ENCODE data around the gene ST8SIA5.

ST8SIA5 gene

GRCh38 chr18:46755315-46756024 is 1.4 kb downstream of the ST8SIA5 start:
- ATAC-seq (peak; percentile 26), DNase-seq (no peak)
- H3K4me3 Mint-ChIP-seq, result peak overlapping the region; percentile 50 to 54
- peaks cover 94% of the 10 kb centered on the region for H3K27me3 Mint-ChIP-seq
- peaks cover 41% of the 10 kb centered on the region for H3K4me1 Mint-ChIP-seq
- no peaks in the 10 kb centered on the region for H3K9me3 Mint-ChIP-seq
- no peak overlapping the region for H3K27ac Mint-ChIP-seq

DNA sequence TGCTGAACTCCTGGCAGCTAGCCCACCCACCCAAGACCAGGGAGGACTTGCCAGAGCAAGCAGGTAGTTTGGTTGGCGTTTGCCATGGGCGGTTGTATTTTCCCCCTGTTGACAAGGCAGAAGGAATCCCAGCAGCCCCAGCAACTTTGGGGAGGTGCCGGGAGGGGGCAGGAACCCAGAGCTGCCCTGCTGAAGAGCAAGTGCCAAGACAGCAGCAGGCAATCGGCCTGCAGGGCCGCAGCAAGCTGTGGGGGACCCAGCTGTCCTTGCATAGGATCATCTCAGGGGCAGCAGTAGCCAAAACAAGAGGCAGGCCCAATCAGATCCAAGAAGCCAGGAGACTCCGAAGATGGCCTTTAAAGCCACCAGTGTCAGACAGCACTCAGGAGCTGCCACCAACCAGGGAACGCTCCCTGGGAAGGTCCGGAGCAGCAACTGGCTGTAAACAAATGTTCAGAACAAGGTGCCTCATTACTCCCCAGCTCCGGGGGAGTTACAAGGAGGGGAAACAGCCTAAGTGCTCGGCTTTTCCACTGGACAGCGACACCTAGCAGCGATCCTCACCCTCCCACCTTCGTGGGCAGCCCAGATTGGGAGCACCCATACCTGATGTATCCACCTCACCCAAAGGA is 2.1 kb downstream of the ST8SIA5 start:
- H3K9me3 Mint-ChIP-seq, result no peaks in the 10 kb centered on the region
- H3K27me3 Mint-ChIP-seq, result peaks cover 92% of the 10 kb centered on the region
- H3K4me3 Mint-ChIP-seq, result peak overlapping the region in 1 of 2 donors; percentile 50
- ATAC-seq (no peak), DNase-seq (no peak)
- H3K27ac Mint-ChIP-seq, result no peak overlapping the region
- peaks cover 41% of the 10 kb centered on the region for H3K4me1 Mint-ChIP-seq

GRCh38 chr18:46754188-46754587 is 2.7 kb downstream of the ST8SIA5 start:
- Mint-ChIP-seq H3K27me3 (peaks cover 87% of the 10 kb centered on the region), H3K4me1 (peaks cover 41% of the 10 kb centered on the region), H3K9me3 (no peaks in the 10 kb centered on the region), H3K27ac (no peak overlapping the region), H3K4me3 (no peak overlapping the region)
- DNase-seq (no peak), ATAC-seq (peak; percentile 53)

- H3K4me1 Mint-ChIP-seq, result peaks cover 29% of the 10 kb centered on the region
- no peak overlapping the region for H3K4me3 Mint-ChIP-seq
- no peak overlapping the region for H3K27ac Mint-ChIP-seq
- H3K9me3 Mint-ChIP-seq, result no peaks in the 10 kb centered on the region
- no peak for DNase-seq
- H3K27me3 Mint-ChIP-seq, result peaks cover 73% of the 10 kb centered on the region
- no peak for ATAC-seq
Observed at GRCh38 chr18:46751882-46752281, 5.0 kb downstream of the ST8SIA5 start.

- no peak for DNase-seq
- Mint-ChIP-seq H3K27me3 (peaks cover 73% of the 10 kb centered on the region), H3K27ac (no peak overlapping the region), H3K4me3 (no peak overlapping the region), H3K9me3 (peaks cover 0 to 6% of the 10 kb centered on the region in 2 donors), H3K4me1 (peaks cover 22% of the 10 kb centered on the region)
- no peak for ATAC-seq
Observed at GRCh38 chr18:46750626-46751025, 6.2 kb downstream of the ST8SIA5 start.

DNA sequence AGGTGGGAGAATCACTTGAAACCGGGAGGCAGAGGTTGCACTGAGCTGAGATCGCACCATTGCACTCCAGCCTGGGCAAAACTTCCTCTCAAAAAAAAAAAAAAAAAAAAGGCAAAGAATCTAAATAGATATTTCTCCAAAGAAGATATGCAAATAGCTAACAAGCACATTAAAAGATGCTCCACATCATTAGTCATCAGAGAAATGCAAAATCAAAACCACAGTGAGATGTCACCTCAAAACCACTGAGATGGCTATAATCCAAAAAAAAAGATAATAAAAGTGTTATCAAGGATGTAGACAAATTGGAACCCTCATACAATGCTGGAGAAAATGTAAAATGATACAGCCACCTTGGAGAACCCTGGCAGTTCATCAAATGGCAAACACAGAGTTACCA is 8.4 kb downstream of the ST8SIA5 start:
- peaks cover 0 to 20% of the 10 kb centered on the region in 2 donors for H3K9me3 Mint-ChIP-seq
- no peaks in the 10 kb centered on the region for H3K4me1 Mint-ChIP-seq
- no peak for DNase-seq
- peaks cover 72% of the 10 kb centered on the region for H3K27me3 Mint-ChIP-seq
- no peak for ATAC-seq
- no peak overlapping the region for H3K4me3 Mint-ChIP-seq
- H3K27ac Mint-ChIP-seq, result no peak overlapping the region

GRCh38 chr18:46740046-46740445 is 16.8 kb downstream of the ST8SIA5 start:
- no peak overlapping the region for H3K27ac Mint-ChIP-seq
- no peak for ATAC-seq
- no peak for DNase-seq
- no peak overlapping the region for H3K4me3 Mint-ChIP-seq
- no peaks in the 10 kb centered on the region for H3K4me1 Mint-ChIP-seq
- H3K27me3 Mint-ChIP-seq, result peaks cover 59% of the 10 kb centered on the region
- H3K9me3 Mint-ChIP-seq, result peaks cover 0 to 10% of the 10 kb centered on the region in 2 donors

GRCh38 chr18:46738491-46738890 is 18.4 kb downstream of the ST8SIA5 start:
- H3K9me3 Mint-ChIP-seq, result no peaks in the 10 kb centered on the region
- no peak overlapping the region for H3K4me3 Mint-ChIP-seq
- no peak overlapping the region for H3K27ac Mint-ChIP-seq
- no peak for ATAC-seq
- H3K4me1 Mint-ChIP-seq, result no peaks in the 10 kb centered on the region
- H3K27me3 Mint-ChIP-seq, result peaks cover 45% of the 10 kb centered on the region
- no peak for DNase-seq

- ATAC-seq (no peak), DNase-seq (no peak)
- Mint-ChIP-seq H3K27me3 (peaks cover 33% of the 10 kb centered on the region), H3K27ac (no peak overlapping the region), H3K4me1 (no peaks in the 10 kb centered on the region), H3K9me3 (peaks cover 0 to 1% of the 10 kb centered on the region in 2 donors), H3K4me3 (no peak overlapping the region)
Observed at GRCh38 chr18:46736736-46737135, 20.1 kb downstream of the ST8SIA5 start.

DNA sequence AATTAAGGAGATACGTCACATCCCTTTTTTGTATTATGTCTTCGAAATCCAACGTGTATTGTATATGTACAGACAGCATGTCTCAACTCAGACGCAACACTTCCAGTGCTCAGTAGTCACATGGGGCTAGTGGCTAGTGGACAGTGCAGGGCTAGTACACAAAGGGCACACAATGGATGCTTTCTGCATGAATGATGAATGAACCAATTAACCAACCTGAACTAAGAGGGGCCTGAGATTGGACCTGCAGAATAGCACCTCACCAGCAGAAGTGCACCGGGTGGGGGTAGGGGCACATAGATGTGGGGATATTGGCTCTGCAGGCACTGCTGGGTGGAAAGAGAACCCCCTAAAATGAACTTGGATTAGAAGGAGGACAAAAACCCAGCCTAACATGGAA is 20.7 kb downstream of the ST8SIA5 start:
- H3K27me3 Mint-ChIP-seq, result peaks cover 33% of the 10 kb centered on the region
- ATAC-seq, result no peak
- no peaks in the 10 kb centered on the region for H3K4me1 Mint-ChIP-seq
- H3K27ac Mint-ChIP-seq, result no peak overlapping the region
- no peak for DNase-seq
- no peak overlapping the region for H3K4me3 Mint-ChIP-seq
- H3K9me3 Mint-ChIP-seq, result peaks cover 0 to 7% of the 10 kb centered on the region in 2 donors

GRCh38 chr18:46734981-46735380 is 21.9 kb downstream of the ST8SIA5 start:
- no peak overlapping the region for H3K4me3 Mint-ChIP-seq
- H3K27ac Mint-ChIP-seq, result no peak overlapping the region
- peaks cover 7 to 15% of the 10 kb centered on the region in 2 donors for H3K9me3 Mint-ChIP-seq
- H3K4me1 Mint-ChIP-seq, result no peaks in the 10 kb centered on the region
- DNase-seq (no peak), ATAC-seq (no peak)
- peaks cover 33% of the 10 kb centered on the region for H3K27me3 Mint-ChIP-seq

DNA sequence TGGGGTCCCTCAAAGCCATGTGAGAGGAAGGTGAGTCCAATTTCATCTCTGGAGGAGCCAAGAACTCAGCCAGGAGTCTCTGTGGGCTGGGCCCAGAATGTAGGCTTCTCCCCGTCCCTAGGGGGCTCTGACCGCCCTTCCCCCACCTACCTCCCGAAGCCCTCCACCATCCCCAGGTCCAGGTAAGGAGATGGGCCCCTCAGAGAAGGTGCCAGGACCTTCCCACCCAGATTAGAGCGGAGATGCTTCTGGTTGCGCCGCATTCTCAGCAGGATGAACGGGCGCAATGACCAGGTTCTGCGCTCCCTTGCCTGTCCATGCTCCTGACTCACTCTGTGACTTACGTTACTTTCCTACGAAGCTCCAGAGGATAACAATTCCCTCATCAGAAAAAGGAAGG is 23.0 kb downstream of the ST8SIA5 start:
- DNase-seq, result no peak
- Mint-ChIP-seq H3K4me1 (no peaks in the 10 kb centered on the region), H3K27me3 (peaks cover 34% of the 10 kb centered on the region), H3K27ac (no peak overlapping the region), H3K4me3 (no peak overlapping the region), H3K9me3 (peaks cover 7 to 26% of the 10 kb centered on the region in 2 donors)
- ATAC-seq, result no peak

GRCh38 chr18:46732801-46733200 is 24.1 kb downstream of the ST8SIA5 start:
- H3K9me3 Mint-ChIP-seq, result peaks cover 7 to 28% of the 10 kb centered on the region in 2 donors
- no peak for DNase-seq
- no peak for ATAC-seq
- no peaks in the 10 kb centered on the region for H3K4me1 Mint-ChIP-seq
- H3K27ac Mint-ChIP-seq, result peak overlapping the region in 1 of 2 donors; percentile 30
- H3K27me3 Mint-ChIP-seq, result peaks cover 26% of the 10 kb centered on the region
- no peak overlapping the region for H3K4me3 Mint-ChIP-seq

GRCh38 chr18:46732201-46732600 is 24.7 kb downstream of the ST8SIA5 start:
- DNase-seq (no peak), ATAC-seq (no peak)
- Mint-ChIP-seq H3K4me3 (no peak overlapping the region), H3K4me1 (no peaks in the 10 kb centered on the region), H3K27me3 (peaks cover 22% of the 10 kb centered on the region), H3K9me3 (peaks cover 7 to 28% of the 10 kb centered on the region in 2 donors), H3K27ac (no peak overlapping the region)

DNA sequence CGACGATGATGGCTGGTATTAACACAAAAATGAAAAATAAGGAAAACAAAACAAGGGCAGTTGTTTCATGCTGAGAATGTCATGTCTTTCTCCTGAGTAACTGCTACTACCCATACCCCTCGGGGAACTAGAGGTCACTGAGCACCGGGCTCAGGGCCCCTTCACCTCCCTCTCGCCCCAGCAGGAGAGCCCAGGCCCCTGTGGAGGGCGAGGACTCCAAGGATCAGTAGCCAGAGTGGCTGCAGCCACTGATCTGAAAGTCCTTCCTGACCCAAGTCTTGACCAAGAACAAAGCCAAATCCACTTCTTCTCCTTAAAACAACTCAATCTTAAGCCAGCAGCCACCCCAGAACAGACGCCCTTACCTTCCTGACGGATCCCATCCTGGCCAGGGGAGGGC is 25.5 kb downstream of the ST8SIA5 start:
- ATAC-seq (no peak), DNase-seq (no peak)
- no peak overlapping the region for H3K27ac Mint-ChIP-seq
- H3K9me3 Mint-ChIP-seq, result peaks cover 7 to 28% of the 10 kb centered on the region in 2 donors
- no peaks in the 10 kb centered on the region for H3K4me1 Mint-ChIP-seq
- H3K4me3 Mint-ChIP-seq, result no peak overlapping the region
- H3K27me3 Mint-ChIP-seq, result peaks cover 13% of the 10 kb centered on the region

DNA sequence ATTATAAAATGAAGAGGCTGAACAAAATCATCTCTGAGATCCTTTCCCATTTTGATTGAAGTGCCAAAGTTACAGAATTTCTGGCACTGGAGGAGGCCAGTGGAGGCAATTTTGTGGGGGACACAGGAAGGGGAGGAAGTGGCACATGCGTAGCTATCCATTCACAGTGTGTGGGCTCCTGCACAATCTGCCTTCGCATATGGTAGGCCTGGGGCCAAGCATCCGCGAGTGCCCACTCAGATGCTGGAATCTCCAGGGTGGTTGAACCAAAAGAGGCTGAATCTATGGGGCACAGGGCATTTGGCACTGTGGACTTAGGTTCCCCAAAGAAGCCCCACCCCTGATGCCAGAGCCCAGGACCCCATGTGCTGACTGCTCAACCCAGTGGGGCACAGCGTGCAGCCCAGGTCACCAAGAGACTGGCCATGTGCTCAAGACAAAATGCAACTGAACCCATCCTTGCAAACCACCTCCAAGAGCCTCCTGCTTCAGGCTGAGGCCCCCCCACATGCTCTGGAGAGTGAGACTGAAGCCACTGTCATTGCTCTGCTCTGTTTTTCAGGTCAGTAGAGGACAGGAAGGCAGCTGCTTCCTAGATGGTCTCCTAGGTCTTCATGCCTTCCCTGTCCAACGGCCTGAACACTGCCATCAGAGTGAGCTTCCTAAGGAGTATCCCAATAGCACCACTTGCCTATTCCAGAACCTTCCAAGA is 28.5 kb downstream of the ST8SIA5 start:
- no peak for ATAC-seq
- no peak for DNase-seq
- Mint-ChIP-seq H3K9me3 (peaks cover 7 to 28% of the 10 kb centered on the region in 2 donors), H3K27me3 (peaks cover 8% of the 10 kb centered on the region), H3K4me1 (no peaks in the 10 kb centered on the region), H3K4me3 (no peak overlapping the region), H3K27ac (no peak overlapping the region)
